HepG2 (cell line): ENCODE results near the gene SERPINA3. TPM values are rescaled to one million over a fixed set of nuclear protein-coding genes. Genes with fewer than 3 reads are reported as not detected.
A peak's percentile ranks its signal among the peaks of the same experiment; 100 is the strongest.

Source experiments
- CBFB ChIP-seq: sonication (generic); formaldehyde crosslinking; IDR thresholded peaks from 2 replicates; pipeline ENCODE4 v1.4.0; 2020; ENCODE audit warnings: missing genetic modification reagents
- CREB1 ChIP-seq, 2 experiments: fragments of 450-650 bp in 1 of 2; IDR thresholded peaks; 2 replicates each; pipeline ENCODE4 v1.6.1; 2016 to 2017; ENCODE audit warnings: control low read depth in 1 of 2, mild to moderate bottlenecking in 1 of 2, missing compliant biosample characterization in 1 of 2, missing genetic modification characterization in 1 of 2
- ERF ChIP-seq: IDR thresholded peaks from 2 replicates; pipeline ENCODE4 v1.6.1; 2018; ENCODE audit warnings: missing biosample characterization, missing genetic modification reagents
- HNF1B ChIP-seq: sonication (generic); formaldehyde crosslinking; IDR thresholded peaks from 2 replicates; pipeline ENCODE4 v1.5.1; 2020; ENCODE audit warnings: mild to moderate bottlenecking, moderate library complexity, missing genetic modification reagents
- HNRNPUL1 ChIP-seq: fragments of 200-400 bp; formaldehyde crosslinking; IDR thresholded peaks from 2 replicates; pipeline ENCODE4 v1.6.1; 2017; ENCODE audit warnings: low read depth, mild to moderate bottlenecking, low read length, moderate library complexity
- MAFK ChIP-seq, 2 experiments: IDR thresholded peaks in 1 of 2; conservative IDR thresholded peaks in 1 of 2; 2 replicates each; pipeline ENCODE4 v1.6.1; 2011; ENCODE audit warnings: improper control_type of control experiment in 2 of 2, low read length in 2 of 2
- NFE2L1 ChIP-seq: sonication (generic); formaldehyde crosslinking; IDR thresholded peaks from 2 replicates; pipeline ENCODE4 v1.4.0; 2020; ENCODE audit warnings: missing genetic modification reagents, mild to moderate bottlenecking, borderline replicate concordance
- PTBP1 ChIP-seq: fragments of 200-400 bp; formaldehyde crosslinking; IDR thresholded peaks from 2 replicates; pipeline ENCODE4 v1.6.1; 2018; ENCODE audit warnings: low read length, low read depth; ENCODE audit not compliant: poor library complexity, severe bottlenecking
- RARA ChIP-seq: IDR thresholded peaks from 2 replicates; pipeline ENCODE4 v1.6.1; 2016; ENCODE audit warnings: missing genetic modification reagents, missing compliant biosample characterization
- RXRB ChIP-seq: IDR thresholded peaks from 2 replicates; pipeline ENCODE4 v1.6.1; 2016; ENCODE audit warnings: borderline replicate concordance, missing genetic modification reagents, missing compliant biosample characterization
- SIN3A ChIP-seq: IDR thresholded peaks from 2 replicates; pipeline ENCODE4 v1.6.1; 2011; ENCODE audit warnings: low read depth, mild to moderate bottlenecking, control low read depth, low read length, borderline replicate concordance
- SNAPC5 ChIP-seq: sonication (generic); formaldehyde crosslinking; IDR thresholded peaks from 2 replicates; pipeline ENCODE4 v1.8.1; 2023; ENCODE audit warnings: mild to moderate bottlenecking, missing genetic modification reagents, borderline replicate concordance
- SOX5 ChIP-seq: IDR thresholded peaks from 2 replicates; pipeline ENCODE4 v1.6.1; 2016; ENCODE audit warnings: borderline replicate concordance
- XBP1 ChIP-seq: sonication (generic); formaldehyde crosslinking; IDR thresholded peaks from 2 replicates; pipeline ENCODE4 v1.5.0; 2020; ENCODE audit warnings: missing genetic modification reagents
- ZBTB20 ChIP-seq: sonication (generic); formaldehyde crosslinking; IDR thresholded peaks from 2 replicates; pipeline ENCODE4 v1.8.1; 2023; ENCODE audit warnings: missing genetic modification reagents, low read depth, mild to moderate bottlenecking, borderline replicate concordance
- ZFX ChIP-seq: sonication (generic); formaldehyde crosslinking; IDR thresholded peaks from 2 replicates; pipeline ENCODE4 v1.4.0; 2020; ENCODE audit warnings: mild to moderate bottlenecking, low read depth, missing genetic modification reagents, moderate library complexity
- ZNF230 ChIP-seq: sonication (generic); formaldehyde crosslinking; IDR thresholded peaks from 2 replicates; pipeline ENCODE4 v1.4.0; 2020; ENCODE audit warnings: mild to moderate bottlenecking, missing genetic modification reagents
- ZNF24 ChIP-seq: fragments of 450-650 bp; IDR thresholded peaks from 2 replicates; pipeline ENCODE4 v1.6.1; 2017; ENCODE audit warnings: antibody characterized with exemption, mild to moderate bottlenecking
- ZNF281 ChIP-seq: sonication (generic); formaldehyde crosslinking; IDR thresholded peaks from 2 replicates; pipeline ENCODE4 v1.4.0; 2020; ENCODE audit warnings: missing genetic modification reagents, borderline replicate concordance
- ZNF333 ChIP-seq: sonication (generic); formaldehyde crosslinking; IDR thresholded peaks from 2 replicates; pipeline ENCODE4 v1.4.0; 2020; ENCODE audit warnings: mild to moderate bottlenecking, missing genetic modification reagents, borderline replicate concordance
- ZNF430 ChIP-seq: sonication (generic); formaldehyde crosslinking; IDR thresholded peaks from 2 replicates; pipeline ENCODE4 v1.9.0; 2021; ENCODE audit warnings: mild to moderate bottlenecking, missing genetic modification reagents
- ZNF546 ChIP-seq: sonication (generic); formaldehyde crosslinking; conservative IDR thresholded peaks from 2 replicates; pipeline ENCODE4 v1.8.1; 2023; ENCODE audit warnings: mild to moderate bottlenecking, missing genetic modification reagents
- ZNF567 ChIP-seq: sonication (generic); formaldehyde crosslinking; IDR thresholded peaks from 2 replicates; pipeline ENCODE4 v1.8.1; 2023; ENCODE audit warnings: mild to moderate bottlenecking, missing genetic modification reagents, borderline replicate concordance
- ZSCAN31 ChIP-seq: sonication (generic); formaldehyde crosslinking; IDR thresholded peaks from 2 replicates; pipeline ENCODE4 v1.5.0; 2020; ENCODE audit warnings: low read depth, mild to moderate bottlenecking, missing genetic modification reagents
- polyA plus RNA-seq, 8 experiments: library from polyadenylated mRNA; depleted of rRNA in 3 of 8; stranded (reverse) in 7 of 8; unstranded in 1 of 8; fragments of >200 nt; fragmentation: Illumina TruSeq in 4 of 8; extraction: Trizol in 4 of 8; gene quantifications; 2 replicates each; pipeline versions ENCODE4 v1.2.1 to v1.2.3, GENCODE V29; 2011 to 2016; ENCODE audit warnings: low read depth in 4 of 8, missing spikeins in 1 of 8, mixed read lengths in 1 of 8; ENCODE audit not compliant: insufficient read depth in 1 of 8
- total RNA-seq, 5 experiments: library from RNA; depleted of rRNA; stranded (reverse); fragments of >200 nt; fragmentation: Illumina TruSeq; extraction: Trizol; gene quantifications; 2 replicates each; pipeline ENCODE4 v1.2.3, GENCODE V29; 2016; ENCODE audit warnings: low read depth in 1 of 5

SERPINA3 gene
- total and polyA plus RNA-seq, 2 of the 13 experiments (the other 11 are each of a cell fraction or from before 2014, with no cell fraction given): 825 to 2,200 TPM

- TF ChIP-seq MAFK (conservative IDR thresholded peaks at IDR 0.05 in 1 of 2, IDR thresholded peaks at IDR 0.05 in 1 of 2; ENCODE audit: low read length in 2 of 2) (peak; percentile 57 to 65; a peak in 3 of 4 replicates), ZSCAN31 (CRISPR knock-in tag) (no peak), RXRB (CRISPR knock-in tag) (no peak), ZBTB20 (CRISPR knock-in tag) (no peak), ZNF546 (CRISPR knock-in tag) (no peak), HNRNPUL1 (no peak), CBFB (CRISPR knock-in tag) (no peak), SOX5 (CRISPR knock-in tag) (no peak), SIN3A (no peak), HNF1B (CRISPR knock-in tag) (peak; percentile 54; the same call in 1 of the 2 replicates), XBP1 (CRISPR knock-in tag) (no peak), ZNF281 (no peak), ZNF24 (peak; percentile 58; the same call in 1 of the 2 replicates), PTBP1 (no peak), ZNF333 (CRISPR knock-in tag) (no peak), ZFX (CRISPR knock-in tag) (peak; percentile 17; the same call in 1 of the 2 replicates), ZNF430 (CRISPR knock-in tag) (no peak), ZNF230 (CRISPR knock-in tag) (no peak), SNAPC5 (no peak), CREB1 (IDR thresholded peaks at IDR 0.05) (no peak), CREB1 (CRISPR knock-in tag; IDR thresholded peaks at IDR 0.05) (no peak), NFE2L1 (CRISPR knock-in tag) (no peak), ERF (CRISPR knock-in tag) (no peak), RARA (CRISPR knock-in tag) (0 out of 2 replicates have a peak, but pooled peaks have one; percentile 28), ZNF567 (no peak)
Observed at GRCh38 chr14:94638961-94639817, 27.0 kb downstream of the SERPINA3 start (continued).
